HUDEP-2 (cell line): Measurements from ENCODE around the gene MYL4.
"Not testable (repeated sequence)": the region's sequence is repeated elsewhere in the genome, so short reads cannot be mapped to it uniquely, and the experiment has no call there.

Source experiments
- DNase-seq, 76 experiments: peaks; one replicate each; lab custom pipeline; 2025; ENCODE audit not compliant: unreplicated experiment in 76 of 76; lab: John Stamatoyannopoulos, UW

The MYL4 gene

DNA sequence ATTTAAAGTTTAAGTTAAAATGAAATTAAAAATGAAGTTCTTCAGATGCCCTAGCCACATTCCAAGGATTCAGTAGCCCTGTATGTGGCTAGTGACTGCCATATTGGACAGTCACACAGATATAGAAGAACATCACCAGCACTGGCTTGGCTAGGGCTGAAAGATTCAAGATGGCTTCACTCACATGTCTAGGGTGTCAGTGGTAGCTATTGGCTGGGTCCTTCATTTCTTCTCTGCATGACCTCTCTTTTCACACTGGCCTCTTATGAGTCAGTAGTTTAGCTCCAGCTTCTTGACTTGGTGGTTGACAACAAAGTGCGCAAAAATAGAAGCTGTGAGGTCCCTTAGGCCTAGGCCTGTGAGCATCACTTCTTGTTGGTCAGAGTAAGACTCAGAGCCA, 18.4 kb upstream of the MYL4 start:
- DNase-seq = no peak

DNA sequence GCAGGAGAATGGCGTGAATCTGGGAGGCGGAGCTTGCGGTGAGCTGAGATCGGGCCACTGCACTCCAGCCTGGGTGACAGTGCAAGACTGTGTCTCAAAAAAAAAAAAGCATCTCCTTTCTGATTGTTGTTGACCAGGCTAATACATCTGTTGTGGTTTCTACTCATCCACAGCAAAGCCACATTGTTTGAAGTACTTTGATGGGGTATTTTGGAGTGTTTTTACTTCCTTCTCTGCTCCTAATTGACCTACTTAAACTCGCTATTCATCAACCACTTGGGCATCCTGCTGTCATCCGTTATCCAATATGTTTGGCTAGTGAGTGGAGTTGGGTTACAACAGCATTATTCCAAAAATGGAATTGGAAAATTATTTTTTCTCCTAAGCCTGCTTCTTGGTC, 16.6 kb upstream of the MYL4 start:
- no peak for DNase-seq

DNA sequence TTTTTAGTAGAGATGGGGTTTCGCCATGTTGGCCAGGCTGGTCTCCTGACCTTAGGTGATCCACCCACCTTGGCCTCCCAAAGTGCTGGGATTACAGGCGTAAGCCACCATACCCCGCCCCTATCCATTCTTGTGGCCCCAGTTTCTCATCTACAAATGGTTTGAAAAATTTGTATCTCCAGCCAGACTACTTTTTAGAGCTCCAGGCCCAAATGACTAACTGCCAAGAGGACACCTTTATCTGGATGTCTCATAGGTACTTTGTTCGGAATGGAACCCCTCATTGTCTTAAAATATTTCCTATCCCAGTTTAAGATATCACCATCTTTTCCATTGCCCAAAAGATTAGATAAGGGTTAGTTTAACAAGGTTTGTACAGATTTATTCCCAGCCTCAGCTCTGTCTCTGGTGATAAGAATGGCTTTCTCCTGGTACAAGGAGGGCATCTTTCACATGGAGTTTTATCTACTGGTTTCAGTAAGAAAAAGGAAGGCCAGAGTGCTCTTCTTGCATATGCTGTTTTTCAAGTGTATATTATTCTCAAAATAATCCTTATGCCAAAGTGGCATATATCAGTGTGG, 15.1 kb upstream of the MYL4 start:
- DNase-seq = no peak

DNA sequence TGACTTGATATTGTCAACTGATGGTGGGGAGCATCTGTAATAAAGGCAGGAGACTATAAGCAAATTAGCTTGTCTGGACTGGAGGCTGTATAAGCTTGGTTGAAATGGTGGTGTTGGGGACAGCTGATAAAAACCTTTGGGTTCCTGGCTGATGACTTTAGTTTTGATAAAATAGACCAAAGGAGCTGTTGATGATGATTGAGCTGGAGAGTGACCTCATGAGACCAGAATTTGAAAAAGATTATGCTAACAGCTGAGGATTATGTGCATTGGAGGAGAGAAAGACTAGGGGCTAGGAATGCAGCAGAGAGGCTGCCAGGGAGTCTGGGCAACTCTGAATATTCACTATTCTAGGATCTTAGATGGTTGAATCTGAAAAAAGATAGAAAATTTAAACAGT, 11.3 kb upstream of the MYL4 start:
- peak in 28 of 76 experiments; percentile 11 to 64 (median 41) for DNase-seq

DNA sequence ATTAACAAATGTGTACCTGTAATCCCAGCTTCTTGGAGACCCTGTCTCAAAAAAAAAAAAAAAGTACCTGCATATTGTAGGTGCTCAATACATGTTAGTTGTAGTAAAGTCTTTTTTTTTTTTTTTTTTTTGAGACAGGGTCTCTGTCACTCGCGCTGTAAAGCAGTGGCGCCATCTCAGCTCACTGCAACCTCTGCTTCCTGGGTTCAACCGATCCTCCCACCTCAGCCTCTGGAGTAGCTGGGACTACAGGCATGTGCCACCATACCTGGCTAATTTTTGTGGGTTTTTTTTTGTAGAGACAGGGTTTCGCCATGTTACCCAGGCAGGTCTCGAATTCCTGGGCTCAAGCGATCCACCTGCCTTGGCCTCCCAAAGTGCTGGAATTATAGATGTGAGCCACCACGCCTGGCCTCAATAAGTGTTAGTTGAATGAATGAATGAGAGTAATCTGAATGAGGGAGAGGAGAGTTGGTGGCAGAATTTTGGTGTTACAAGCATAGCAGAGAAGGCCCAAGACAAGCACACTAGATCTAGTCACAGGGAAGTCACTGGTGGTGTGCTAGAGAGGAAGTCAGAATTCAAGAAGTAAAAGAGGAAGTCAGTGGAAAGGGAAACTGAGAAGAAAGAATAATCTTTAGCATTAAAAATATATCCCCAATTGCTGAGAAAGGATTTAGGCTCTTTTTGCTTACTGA, 9.4 kb upstream of the MYL4 start:
- no peak for DNase-seq

DNA sequence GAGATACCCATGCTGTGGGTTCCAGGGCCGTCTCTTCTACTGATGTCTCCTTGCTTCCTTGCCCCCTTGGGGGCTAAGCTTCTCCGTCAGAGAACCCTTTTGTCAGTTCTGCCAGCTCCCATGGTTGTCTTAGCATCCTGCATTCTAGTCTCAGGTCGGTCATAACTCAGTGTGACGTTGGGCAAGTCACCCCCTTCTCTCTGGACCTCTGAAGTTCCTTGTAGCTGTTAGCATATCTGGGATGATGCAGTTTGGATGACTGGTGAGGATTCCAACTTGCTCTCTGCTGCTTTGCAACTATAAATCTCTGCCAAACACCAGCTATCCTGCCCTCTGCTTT, 8.9 kb upstream of the MYL4 start:
- DNase-seq = no peak

DNA sequence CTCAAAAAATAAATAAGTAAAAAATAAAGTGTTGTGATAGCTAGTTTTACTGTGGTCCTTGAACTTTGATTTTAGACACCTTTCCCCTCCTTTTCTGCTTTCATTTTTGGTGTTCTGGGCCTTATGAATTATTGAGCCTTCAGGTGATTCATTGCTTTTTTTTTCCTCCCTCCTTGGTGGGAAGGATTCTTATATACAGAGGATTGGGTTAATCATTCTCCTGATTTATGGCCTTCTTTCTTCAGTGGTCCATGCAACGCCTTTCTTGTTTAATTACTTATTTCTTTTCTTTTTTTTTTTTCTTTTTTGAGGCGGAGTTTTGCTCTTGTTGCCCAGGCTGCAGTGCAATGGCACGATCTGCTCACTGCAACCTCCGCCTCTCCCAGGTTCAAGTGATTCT, 8.0 kb upstream of the MYL4 start:
- DNase-seq = no peak

DNA sequence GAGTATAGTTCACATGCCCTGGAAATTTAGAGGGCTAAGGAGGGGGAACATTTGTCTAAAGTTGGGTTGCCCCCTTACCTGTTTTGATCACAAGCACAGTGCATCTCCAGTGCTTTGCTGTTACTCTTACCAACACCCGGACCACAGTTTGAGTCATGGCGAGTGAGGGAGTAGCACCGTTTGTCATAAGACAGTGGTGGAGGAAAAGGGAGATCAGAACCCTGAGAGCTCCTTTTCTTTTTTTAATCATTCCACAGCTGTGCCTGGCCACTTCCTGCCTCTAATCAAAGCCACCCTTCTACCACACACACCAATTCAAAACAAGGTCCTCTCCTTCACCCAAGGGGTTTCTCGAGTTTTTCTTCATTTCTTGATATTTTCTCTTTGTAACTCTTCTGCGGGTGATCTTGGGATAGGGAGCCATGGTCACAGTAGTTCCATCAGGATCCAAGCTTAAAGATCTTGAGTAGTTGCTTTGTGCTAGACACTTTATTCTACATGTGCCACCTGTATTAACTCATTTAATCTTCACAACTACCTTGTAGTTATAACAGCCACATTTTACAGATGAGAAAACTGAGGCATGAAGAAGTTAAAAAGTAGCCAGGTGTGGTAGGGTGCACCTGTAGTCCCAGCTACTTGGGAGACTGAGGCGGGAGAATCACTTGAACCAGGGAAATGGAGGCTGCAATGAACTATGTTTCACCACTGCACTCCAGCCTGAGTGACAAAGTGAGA, 5.0 kb upstream of the MYL4 start:
- DNase-seq = no peak

DNA sequence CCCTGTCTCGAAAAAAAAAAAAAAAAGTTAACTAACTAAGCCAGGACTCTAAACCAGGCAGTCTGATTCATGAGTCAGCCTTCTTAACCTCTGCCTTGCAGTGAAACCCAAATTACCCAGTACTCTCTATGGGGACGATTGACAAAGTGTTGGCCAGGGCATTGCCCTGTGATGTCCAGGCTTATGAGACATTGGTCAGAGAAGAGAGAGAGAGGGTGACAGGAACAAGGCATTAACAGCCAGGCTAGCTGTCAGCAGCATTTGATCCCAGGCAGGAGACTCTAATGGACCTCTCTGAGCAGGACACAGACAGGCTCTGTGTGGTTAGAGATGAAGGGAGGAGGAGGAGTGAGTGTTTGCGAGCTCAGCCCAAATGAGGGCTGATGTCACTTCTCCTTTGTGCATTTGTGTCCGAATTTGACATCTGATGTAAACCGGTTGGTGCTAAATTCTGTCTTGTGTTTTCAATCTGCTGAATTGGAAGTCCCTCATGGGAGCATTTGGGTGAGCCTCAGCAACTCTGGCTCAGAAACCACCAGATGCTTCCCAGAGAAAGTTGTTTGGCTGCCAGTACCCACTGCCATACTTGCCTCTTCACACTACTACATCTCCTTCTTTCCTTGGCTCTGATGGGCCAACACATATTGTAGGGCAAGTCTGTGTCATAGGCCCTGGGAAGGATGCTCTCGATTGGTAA, 4.3 kb upstream of the MYL4 start:
- no peak for DNase-seq

DNA sequence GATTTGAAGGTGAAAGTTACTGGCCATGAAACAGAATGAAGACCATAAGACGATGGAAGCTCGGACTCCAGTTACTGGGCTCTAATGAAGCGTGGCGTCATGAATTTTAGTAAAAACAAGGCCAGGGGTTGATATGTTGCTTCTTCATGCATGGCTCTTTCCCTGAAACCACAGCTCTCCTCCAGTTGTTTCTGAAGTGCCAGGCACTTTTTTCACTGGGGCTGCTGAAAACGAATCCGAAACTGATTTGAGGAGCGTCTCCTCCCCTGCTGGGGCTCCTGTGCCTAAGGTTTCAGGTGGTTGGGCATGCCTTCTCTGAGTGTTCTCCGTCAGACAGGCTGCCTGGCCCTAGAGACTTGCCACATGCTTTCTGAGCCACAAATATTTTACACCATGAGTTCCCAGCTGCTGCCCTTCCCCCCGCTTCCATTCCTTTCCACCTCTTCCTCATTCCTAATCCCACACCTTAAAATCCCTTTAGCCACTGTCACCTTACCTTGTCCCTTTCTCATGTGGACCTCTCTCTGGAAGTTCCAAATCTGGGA, 3.7 kb upstream of the MYL4 start:
- DNase-seq = no peak

DNA sequence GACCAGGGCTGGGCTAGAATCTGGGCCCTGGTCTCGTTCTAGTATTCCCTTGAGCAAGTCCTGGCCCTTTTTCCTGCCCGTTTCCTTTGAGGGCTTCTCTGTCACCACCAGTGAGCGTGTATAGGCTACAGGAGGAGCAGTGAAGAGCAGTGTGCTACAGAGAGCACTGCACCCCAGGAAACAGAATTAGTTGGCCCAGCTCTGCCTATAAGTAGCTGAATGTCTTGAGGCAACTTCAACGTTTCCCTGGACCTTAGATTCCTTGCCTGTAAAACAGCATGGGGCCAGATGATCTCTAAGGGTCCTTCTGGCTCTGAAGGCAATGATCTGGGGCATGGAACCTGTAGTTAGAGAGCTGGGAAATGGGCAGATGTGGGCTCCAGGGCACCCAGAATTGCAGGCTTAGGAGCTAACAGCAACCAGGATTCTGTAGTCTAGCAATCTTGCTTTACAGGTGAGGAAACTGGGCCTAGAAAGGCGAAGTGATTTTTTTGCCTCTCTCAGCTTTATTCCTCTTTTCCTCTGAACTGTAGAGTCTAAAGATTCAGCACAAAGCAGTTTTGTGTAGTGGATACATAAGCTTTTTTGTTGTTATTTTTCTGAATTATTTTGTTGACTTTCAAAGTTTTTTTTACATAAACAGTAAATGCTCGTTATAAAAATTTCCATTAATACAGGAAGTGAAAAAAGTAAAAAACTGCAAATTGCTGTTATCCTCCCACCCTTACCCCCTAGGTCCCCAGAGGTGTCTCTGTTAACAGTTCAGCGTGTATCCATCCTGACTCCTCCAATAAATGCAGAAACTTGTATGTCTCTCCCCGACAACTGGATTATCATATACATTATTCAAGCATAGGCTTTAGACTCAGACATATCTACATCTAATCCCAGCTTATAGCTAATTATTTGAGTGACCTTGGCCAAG, 1.7 kb upstream of the MYL4 start:
- DNase-seq = no peak

DNA sequence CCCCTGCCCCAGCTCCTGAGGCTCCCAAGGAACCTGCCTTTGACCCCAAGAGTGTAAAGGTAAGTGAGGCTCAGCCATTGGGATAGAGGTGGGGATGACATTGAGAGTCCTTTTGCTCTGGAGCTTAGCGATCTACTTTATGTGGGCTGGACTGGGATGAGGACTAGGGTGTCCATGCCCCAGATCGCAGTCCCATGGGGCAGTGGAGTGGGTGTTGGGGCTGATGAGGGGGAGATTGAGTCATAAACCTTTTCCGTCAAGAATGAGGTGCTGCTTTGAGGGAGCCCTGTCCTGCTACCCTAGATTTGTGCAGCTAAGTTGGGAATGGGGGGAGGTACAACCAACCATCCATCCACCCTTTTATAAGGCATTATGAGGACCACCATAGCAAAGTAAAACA, 351 bp downstream of the MYL4 start:
- DNase-seq = no peak

DNA sequence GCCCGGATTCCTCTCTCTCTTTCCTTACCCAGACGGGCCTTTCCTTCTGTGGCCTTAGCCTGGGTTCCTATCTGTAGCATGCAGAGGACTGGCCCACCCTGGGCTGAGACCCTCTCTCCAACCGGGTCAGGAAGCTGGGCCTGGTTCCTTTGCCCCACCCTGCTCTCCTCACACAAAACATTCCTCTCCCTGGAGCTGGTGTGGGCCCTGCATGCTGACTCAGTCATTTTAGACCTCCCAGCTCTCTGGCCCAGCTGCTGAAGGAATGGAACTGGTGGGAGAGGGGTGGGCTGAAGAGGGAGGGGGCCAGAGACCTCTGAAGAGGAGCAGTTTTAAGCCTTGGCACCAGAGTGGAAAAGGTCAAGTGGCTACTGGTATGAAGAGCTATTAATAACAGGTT, 957 bp downstream of the MYL4 start:
- DNase-seq = no peak

DNA sequence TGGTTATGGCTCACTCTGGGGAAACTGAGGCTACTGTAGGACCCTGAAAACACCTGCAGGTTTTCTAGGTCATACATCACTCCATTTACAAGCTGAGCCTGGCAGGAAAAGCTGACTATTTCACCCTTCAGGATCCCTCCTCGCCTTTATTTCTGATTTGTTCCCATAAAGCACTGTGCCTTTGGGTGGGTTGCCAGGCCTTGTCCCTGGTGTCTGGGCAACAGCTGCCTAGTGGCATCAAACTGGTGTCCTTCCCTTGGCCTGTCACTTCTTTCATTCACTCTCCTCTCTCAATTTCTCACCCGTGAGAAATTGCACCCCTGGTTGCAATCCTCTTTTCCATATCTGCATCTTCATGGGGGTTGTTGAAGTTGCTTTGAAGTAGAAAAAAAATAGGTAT, 1.6 kb downstream of the MYL4 start:
- DNase-seq = no peak

DNA sequence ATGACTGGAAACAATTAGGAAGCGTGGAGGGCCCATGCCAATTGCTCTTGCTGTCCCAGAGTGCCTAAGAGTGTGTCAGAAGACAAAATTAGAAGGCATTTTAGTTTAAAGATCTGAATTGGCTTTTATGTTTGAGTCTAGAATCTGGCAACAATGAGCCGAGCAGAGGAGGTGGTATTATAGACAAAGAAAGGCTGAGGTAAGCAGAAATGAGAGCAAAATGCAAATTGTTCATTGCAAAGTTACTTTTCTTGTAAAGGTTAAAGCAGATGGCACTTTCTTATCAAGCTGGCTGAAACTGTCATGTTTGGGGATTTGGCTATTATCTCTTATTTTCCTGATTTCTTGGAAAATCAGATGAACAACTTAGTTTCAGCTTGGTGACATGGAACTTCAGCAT, 3.3 kb downstream of the MYL4 start:
- DNase-seq = no peak

DNA sequence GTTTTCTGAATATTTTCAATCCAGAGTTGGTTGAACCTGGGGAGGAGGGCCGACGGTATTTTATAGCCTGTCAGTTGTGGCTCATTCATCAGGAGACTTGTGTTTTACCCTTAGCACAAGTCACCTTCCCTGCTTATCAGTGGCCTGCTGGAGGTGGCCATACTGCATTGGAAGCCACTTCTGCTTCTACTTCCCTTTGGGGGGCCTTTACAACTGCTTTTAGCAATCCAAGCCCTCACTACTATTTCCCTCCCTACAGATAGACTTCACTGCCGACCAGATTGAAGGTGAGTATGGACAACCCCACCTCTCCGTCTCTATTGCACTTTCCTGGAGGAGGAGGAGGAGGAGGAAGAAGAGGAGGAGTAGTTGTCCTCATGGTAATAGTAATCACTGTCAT, 4.4 kb downstream of the MYL4 start:
- DNase-seq = peak in 2 of 76 experiments; percentile 6 to 14

DNA sequence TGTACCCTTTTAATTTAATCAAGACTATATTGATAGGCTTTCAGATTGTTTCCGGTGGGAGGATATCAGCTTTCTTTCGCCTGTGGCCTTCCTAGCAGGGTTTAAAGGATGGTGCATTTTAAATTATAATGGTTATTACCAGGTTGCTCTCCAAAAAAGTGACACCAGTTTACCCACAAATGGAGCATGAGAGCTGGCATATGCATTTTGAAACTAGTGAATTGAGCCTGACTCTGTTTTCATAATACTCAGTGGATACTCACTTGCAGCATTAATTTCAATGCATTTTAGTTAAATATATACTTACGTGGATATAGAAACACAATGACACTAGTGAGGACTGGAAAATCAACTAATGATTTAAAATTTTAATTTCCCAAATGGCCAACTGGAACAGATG, 5.8 kb downstream of the MYL4 start:
- no peak for DNase-seq

DNA sequence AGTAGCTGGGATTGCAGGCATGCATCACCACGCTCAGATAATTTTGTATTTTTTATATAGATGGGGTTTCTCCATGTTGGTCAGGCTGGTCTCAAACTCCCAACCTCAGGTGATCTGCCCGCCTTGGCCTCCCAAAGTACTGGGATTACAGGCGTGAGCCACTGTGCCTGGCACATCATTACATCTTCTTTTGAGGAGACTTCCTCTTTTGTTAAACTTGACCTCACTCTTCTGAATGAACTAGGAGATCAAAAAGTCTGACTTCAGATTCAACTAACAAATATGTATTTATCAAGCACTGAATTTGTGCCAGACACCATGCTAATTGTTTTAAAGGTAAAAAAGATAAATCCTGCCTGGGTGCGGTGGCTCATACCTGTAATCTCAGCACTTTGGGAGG, 7.7 kb downstream of the MYL4 start:
- not testable (repeated sequence) for DNase-seq

DNA sequence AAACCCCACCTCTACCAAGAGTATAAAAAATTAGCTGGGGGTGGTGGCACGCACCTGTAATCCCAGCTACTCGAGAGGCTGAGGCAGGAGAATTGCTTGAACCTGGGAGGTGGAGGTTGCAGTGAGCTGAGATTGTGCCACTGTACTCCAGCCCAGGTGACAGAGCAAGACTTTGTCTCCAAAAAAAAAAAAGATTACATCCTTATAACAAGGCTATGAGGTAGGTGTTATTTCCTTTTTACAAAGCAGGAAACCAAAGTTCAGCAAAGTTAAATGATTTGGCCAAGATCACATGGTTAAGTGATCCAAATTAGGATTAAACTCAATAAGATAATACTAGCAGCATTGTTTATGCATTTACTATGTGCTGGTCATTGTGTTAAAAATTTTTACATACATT, 8.1 kb downstream of the MYL4 start:
- not testable (repeated sequence) for DNase-seq

DNA sequence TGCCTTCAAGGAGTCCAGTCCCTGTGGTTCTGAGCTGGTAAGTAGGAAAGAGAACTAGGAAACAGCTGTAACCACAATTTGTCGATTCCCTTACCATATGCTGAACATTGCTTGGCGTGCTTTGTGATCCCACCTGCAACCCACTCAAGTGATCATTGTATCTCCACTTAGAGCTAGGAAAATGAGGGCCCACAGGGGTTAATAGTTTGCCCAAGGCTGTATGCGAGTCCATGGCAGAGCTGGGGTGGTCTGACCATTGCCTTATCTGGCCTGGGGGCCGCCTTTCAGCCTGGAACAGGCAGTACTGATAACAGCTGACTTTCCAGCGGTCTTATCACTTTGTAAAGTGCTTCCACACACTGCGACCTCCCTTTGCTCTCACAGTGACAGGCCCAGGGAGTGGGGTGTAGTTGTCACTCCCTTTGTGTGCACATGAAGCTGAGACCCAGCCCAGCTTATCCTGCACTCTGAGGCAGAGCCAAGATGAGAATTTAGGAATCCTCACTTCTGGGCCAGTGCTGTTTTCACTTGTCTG, 9.8 kb downstream of the MYL4 start:
- peak in 74 of 76 experiments; percentile 51 to 94 (median 82) for DNase-seq
